ENCODE measurements around the gene DNAJB9.

Gene DNAJB9

GRCh38 chr7:108568801-108569380 is 783 bp upstream of the DNAJB9 start:
- DNase-seq (ENCODE audit: low read depth, low spot score), result no peak

- DNase-seq (ENCODE audit: low read depth, low spot score), result peak; percentile 26
Observed at GRCh38 chr7:108570146-108570755, 577 bp downstream of the DNAJB9 start.

- no peak for DNase-seq (ENCODE audit: low read depth, low spot score)
Observed at GRCh38 chr7:108572480-108572879, 2.8 kb downstream of the DNAJB9 start.

GRCh38 chr7:108575156-108575555 is 5.5 kb downstream of the DNAJB9 start:
- no peak for DNase-seq (ENCODE audit: low read depth, low spot score)

GRCh38 chr7:108576116-108576515 is 6.4 kb downstream of the DNAJB9 start:
- DNase-seq (ENCODE audit: low read depth, low spot score), result no peak

GRCh38 chr7:108578937-108579336 is 9.3 kb downstream of the DNAJB9 start:
- no peak for DNase-seq (ENCODE audit: low read depth, low spot score)

- DNase-seq (ENCODE audit: low read depth, low spot score), result no peak
Observed at GRCh38 chr7:108580298-108580697, 10.6 kb downstream of the DNAJB9 start.

GRCh38 chr7:108581655-108582491 is 12.2 kb downstream of the DNAJB9 start:
- no peak for DNase-seq (ENCODE audit: low read depth, low spot score)

GRCh38 chr7:108584211-108584610 is 14.5 kb downstream of the DNAJB9 start:
- DNase-seq (ENCODE audit: low read depth, low spot score), result no peak

- no peak for DNase-seq (ENCODE audit: low read depth, low spot score)
Observed at GRCh38 chr7:108585843-108586242, 16.2 kb downstream of the DNAJB9 start.

GRCh38 chr7:108586274-108586710 is 16.6 kb downstream of the DNAJB9 start:
- DNase-seq (ENCODE audit: low read depth, low spot score), result no peak

- no peak for DNase-seq (ENCODE audit: low read depth, low spot score)
Observed at GRCh38 chr7:108589199-108589598, 19.5 kb downstream of the DNAJB9 start.

- DNase-seq (ENCODE audit: low read depth, low spot score), result no peak
Observed at GRCh38 chr7:108589874-108590273, 20.2 kb downstream of the DNAJB9 start.

- DNase-seq (ENCODE audit: low read depth, low spot score), result no peak
Observed at GRCh38 chr7:108590606-108591005, 20.9 kb downstream of the DNAJB9 start.

GRCh38 chr7:108592646-108593201 is 23.1 kb downstream of the DNAJB9 start:
- DNase-seq (ENCODE audit: low read depth, low spot score), result no peak

GRCh38 chr7:108596560-108596959 is 26.9 kb downstream of the DNAJB9 start:
- no peak for DNase-seq (ENCODE audit: low read depth, low spot score)

- DNase-seq (ENCODE audit: low read depth, low spot score), result no peak
Observed at GRCh38 chr7:108598153-108598552, 28.5 kb downstream of the DNAJB9 start.

GRCh38 chr7:108598914-108599580 is 29.4 kb downstream of the DNAJB9 start:
- DNase-seq (ENCODE audit: low read depth, low spot score), result no peak

GRCh38 chr7:108600399-108600798 is 30.7 kb downstream of the DNAJB9 start:
- no peak for DNase-seq (ENCODE audit: low read depth, low spot score)

- no peak for DNase-seq (ENCODE audit: low read depth, low spot score)
Observed at GRCh38 chr7:108603656-108604306, 34.1 kb downstream of the DNAJB9 start.

- DNase-seq (ENCODE audit: low read depth, low spot score), result no peak
Observed at GRCh38 chr7:108604307-108605077, 34.8 kb downstream of the DNAJB9 start.
